ENCODE data around the gene GPR176.

DNA sequence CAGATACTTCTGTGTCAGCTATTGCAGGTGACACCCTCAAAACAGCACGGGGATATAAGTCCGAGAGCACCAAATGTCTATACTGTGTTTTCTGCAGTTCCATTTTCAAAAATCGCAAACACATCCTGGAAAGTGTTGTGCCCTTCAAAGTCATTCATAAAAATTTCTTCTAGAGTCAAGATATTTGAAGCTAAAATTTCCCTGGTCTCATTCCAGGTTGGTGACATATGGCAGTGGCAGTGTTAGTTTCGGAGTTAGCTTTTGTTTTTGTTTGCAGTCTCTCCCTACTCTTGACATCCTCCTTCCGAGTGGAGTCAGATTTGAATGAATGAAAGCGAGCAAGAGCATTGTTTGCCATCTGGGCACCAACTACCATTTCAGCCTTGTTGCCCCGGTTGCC lies 134.2 kb downstream of the GPR176 start:
- TF ChIP-seq TARDBP (IDR thresholded peaks at IDR 0.05) (no peak), FOXA1 (IDR thresholded peaks at IDR 0.05) (no peak), FOXM1 (IDR thresholded peaks at IDR 0.05; ENCODE audit: borderline replicate concordance) (no peak), NFRKB (IDR thresholded peaks at IDR 0.05) (no peak), ZNF384 (IDR thresholded peaks at IDR 0.05) (no peak), SP1 (IDR thresholded peaks at IDR 0.05) (no peak), L3MBTL2 (conservative IDR thresholded peaks at IDR 0.05) (no peak), FOXK2 (IDR thresholded peaks at IDR 0.05) (no peak), BHLHE40 (IDR thresholded peaks at IDR 0.05; ENCODE audit: borderline replicate concordance) (no peak)
- TF ChIP-seq, protein P1, sequence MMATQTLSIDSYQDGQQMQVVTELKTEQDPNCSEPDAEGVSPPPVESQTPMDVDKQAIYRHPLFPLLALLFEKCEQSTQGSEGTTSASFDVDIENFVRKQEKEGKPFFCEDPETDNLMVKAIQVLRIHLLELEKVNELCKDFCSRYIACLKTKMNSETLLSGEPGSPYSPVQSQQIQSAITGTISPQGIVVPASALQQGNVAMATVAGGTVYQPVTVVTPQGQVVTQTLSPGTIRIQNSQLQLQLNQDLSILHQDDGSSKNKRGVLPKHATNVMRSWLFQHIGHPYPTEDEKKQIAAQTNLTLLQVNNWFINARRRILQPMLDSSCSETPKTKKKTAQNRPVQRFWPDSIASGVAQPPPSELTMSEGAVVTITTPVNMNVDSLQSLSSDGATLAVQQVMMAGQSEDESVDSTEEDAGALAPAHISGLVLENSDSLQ (IDR thresholded peaks at IDR 0.05) = no peak

All from HEK293T (cell line).